Stimulated activated naive CD8-positive, alpha-beta T cell treated with anti-CD3 and anti-CD28 coated beads, Interleukin-15, Interleukin-2, amounts not matched to agents 100 ng/mL and 50 ng/mL, for 24 hours (primary cell): Measurements from ENCODE around the gene NPSR1.
"Not testable (repeated sequence)": the region's sequence is repeated elsewhere in the genome, so short reads cannot be mapped to it uniquely, and the experiment has no call there.

Experiments
- H3K27ac Mint-ChIP-seq: one replicate; pipeline ENCODE4 v1.8.0; 2021; ENCODE audit warnings: mild to moderate bottlenecking, mixed read lengths
- H3K27me3 Mint-ChIP-seq: one replicate; pipeline ENCODE4 v1.8.0; 2021; ENCODE audit warnings: mixed read lengths
- H3K36me3 Mint-ChIP-seq: one replicate; pipeline ENCODE4 v1.8.0; 2021; ENCODE audit warnings: low read depth, mixed read lengths
- H3K4me1 Mint-ChIP-seq: one replicate; pipeline ENCODE4 v1.8.0; 2021; ENCODE audit warnings: low read depth, mixed read lengths
- H3K4me3 Mint-ChIP-seq: one replicate; pipeline ENCODE4 v1.8.0; 2021; ENCODE audit warnings: mild to moderate bottlenecking, mixed read lengths
- H3K9me3 Mint-ChIP-seq: one replicate; pipeline ENCODE4 v1.8.0; 2021; ENCODE audit warnings: mixed read lengths

NPSR1 gene

GRCh38 chr7:34758111-34758601 lies 100.1 kb downstream of the NPSR1 start:
- H3K4me3 Mint-ChIP-seq, result no peak overlapping the region
- H3K27ac Mint-ChIP-seq, result no peak overlapping the region
- no peaks in the 10 kb centered on the region for H3K4me1 Mint-ChIP-seq
- peaks cover 10% of the 10 kb centered on the region for H3K27me3 Mint-ChIP-seq
- H3K9me3 Mint-ChIP-seq, result no peaks in the 10 kb centered on the region
- no peaks in the 10 kb centered on the region for H3K36me3 Mint-ChIP-seq

DNA sequence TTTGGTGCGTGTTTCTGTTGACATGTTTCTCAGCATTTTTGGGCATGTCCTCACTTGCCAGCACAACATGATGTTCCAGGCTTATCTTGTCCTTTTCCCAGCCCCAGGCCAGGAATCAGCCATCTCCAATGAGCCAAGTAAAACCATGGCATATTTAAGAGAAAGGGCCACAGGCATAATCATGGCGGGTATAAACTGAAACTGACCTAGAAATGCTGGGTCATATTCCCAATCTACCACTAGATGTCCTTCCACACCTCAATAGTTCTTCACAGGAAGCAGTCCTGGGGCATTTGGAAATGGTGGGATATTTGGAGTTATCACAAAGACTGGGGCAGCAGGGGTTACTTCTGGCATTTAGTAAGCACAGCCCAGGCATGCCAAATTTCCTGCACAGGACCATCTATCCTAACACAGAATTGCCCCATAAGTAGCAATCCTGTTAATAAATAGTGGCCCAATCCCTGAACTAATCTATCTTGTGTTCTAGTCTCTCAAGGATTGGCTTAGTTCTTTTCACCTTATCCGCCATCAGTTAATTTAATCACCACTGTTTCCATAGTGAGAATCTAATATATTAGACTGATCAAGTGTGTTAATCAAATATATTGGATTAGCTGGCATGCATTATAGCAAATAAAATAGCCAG lies 101.6 kb downstream of the NPSR1 start:
- Mint-ChIP-seq H3K27ac (no peak overlapping the region), H3K4me1 (no peaks in the 10 kb centered on the region)

DNA sequence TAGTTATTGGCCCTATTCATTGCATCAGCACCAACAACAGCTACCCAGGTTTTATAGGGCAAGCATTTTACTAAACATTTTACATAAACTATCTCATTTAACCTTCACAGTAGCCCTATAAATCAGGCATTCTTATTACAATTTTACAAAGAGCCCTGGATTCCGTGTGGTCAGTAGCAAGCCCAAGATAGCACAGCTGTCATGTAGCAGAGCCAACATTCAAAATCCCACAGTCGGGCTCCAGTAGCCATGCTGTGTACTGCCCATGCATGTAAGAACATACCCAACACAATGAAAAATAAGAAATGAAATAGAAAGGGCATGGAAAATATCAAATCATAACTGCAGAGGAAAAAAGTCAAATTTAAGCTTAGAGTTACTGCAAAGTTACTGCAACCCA lies 102.3 kb downstream of the NPSR1 start:
- H3K27ac Mint-ChIP-seq, result no peak overlapping the region
- H3K27me3 Mint-ChIP-seq, result peaks cover 10% of the 10 kb centered on the region
- no peak overlapping the region for H3K4me3 Mint-ChIP-seq
- no peaks in the 10 kb centered on the region for H3K4me1 Mint-ChIP-seq
- no peaks in the 10 kb centered on the region for H3K36me3 Mint-ChIP-seq
- no peaks in the 10 kb centered on the region for H3K9me3 Mint-ChIP-seq

More for the DNA sequence above, 101.6 kb downstream of the NPSR1 start:
- no peaks in the 10 kb centered on the region for H3K36me3 Mint-ChIP-seq
- peaks cover 10% of the 10 kb centered on the region for H3K27me3 Mint-ChIP-seq
- H3K9me3 Mint-ChIP-seq, result no peaks in the 10 kb centered on the region
- no peak overlapping the region for H3K4me3 Mint-ChIP-seq

GRCh38 chr7:34761206-34761605 lies 103.2 kb downstream of the NPSR1 start:
- Mint-ChIP-seq H3K36me3 (no peaks in the 10 kb centered on the region), H3K9me3 (no peaks in the 10 kb centered on the region), H3K27ac (no peak overlapping the region)

GRCh38 chr7:34761627-34762026 lies 103.6 kb downstream of the NPSR1 start:
- no peaks in the 10 kb centered on the region for H3K4me1 Mint-ChIP-seq
- H3K27ac Mint-ChIP-seq, result no peak overlapping the region
- no peaks in the 10 kb centered on the region for H3K36me3 Mint-ChIP-seq
- no peak overlapping the region for H3K4me3 Mint-ChIP-seq
- H3K9me3 Mint-ChIP-seq, result no peaks in the 10 kb centered on the region
- H3K27me3 Mint-ChIP-seq, result peaks cover 10% of the 10 kb centered on the region

More at GRCh38 chr7:34761206-34761605, 103.2 kb downstream of the NPSR1 start:
- peaks cover 10% of the 10 kb centered on the region for H3K27me3 Mint-ChIP-seq
- no peaks in the 10 kb centered on the region for H3K4me1 Mint-ChIP-seq
- no peak overlapping the region for H3K4me3 Mint-ChIP-seq

DNA sequence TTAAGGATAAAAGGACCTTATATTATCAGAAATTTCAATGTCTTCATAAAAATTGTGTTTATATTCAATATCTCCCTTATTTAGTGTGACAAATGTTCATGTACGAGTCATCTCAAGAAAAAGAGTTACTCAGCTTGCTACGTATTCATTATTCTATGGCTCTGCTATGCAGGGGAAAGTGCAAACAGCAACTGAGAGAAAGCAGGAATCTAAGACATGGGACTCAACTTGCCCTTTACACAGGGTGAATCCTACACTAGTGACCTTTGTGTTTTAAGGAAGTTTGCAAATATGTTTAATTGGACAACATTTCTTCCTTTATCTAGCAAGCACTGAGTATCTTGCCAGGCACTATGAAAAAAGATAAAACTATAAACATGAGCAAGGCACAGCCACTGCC lies 104.7 kb downstream of the NPSR1 start:
- no peaks in the 10 kb centered on the region for H3K4me1 Mint-ChIP-seq
- no peak overlapping the region for H3K4me3 Mint-ChIP-seq
- no peaks in the 10 kb centered on the region for H3K36me3 Mint-ChIP-seq
- H3K9me3 Mint-ChIP-seq, result no peaks in the 10 kb centered on the region
- peaks cover 7% of the 10 kb centered on the region for H3K27me3 Mint-ChIP-seq
- H3K27ac Mint-ChIP-seq, result no peak overlapping the region

DNA sequence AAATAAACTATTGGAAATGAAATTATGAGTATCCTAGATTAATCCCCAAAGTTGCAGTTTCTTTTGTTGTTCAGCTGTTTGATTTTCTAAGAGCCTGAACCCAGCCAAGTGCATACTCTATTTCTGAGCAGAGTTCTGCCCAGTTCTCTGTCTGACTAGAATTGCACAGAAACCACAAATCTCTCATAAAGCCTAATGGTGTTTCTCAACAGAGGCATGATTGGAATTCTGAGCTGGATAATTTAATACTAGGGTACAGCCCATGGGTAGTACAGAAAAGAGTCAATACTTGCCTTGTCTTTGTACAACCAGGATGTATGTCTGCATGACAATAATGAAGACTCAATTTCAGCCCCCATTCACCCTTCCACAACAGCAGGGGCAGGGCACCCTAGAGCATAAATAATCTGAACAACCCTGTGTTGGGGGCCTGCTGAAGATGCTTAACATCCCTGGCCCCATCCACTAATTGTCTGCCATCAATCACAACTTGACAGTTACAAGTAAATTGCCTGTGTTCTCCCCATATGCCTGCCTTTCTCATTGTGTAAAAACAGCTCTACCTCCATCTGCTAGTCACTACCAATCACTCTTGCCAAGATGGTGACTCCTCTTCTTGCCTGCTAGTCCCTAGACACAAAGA lies 114.4 kb downstream of the NPSR1 start:
- no peak overlapping the region for H3K27ac Mint-ChIP-seq
- H3K4me1 Mint-ChIP-seq, result no peaks in the 10 kb centered on the region
- H3K9me3 Mint-ChIP-seq, result peaks cover 12% of the 10 kb centered on the region
- no peak overlapping the region for H3K4me3 Mint-ChIP-seq
- H3K27me3 Mint-ChIP-seq, result no peaks in the 10 kb centered on the region
- no peaks in the 10 kb centered on the region for H3K36me3 Mint-ChIP-seq

- Mint-ChIP-seq H3K27ac (no peak overlapping the region), H3K4me1 (no peaks in the 10 kb centered on the region), H3K36me3 (no peaks in the 10 kb centered on the region), H3K9me3 (peaks cover 22% of the 10 kb centered on the region), H3K4me3 (no peak overlapping the region), H3K27me3 (no peaks in the 10 kb centered on the region)
These were observed 118.8 kb downstream of the NPSR1 start for GRCh38 chr7:34776748-34777358.

DNA sequence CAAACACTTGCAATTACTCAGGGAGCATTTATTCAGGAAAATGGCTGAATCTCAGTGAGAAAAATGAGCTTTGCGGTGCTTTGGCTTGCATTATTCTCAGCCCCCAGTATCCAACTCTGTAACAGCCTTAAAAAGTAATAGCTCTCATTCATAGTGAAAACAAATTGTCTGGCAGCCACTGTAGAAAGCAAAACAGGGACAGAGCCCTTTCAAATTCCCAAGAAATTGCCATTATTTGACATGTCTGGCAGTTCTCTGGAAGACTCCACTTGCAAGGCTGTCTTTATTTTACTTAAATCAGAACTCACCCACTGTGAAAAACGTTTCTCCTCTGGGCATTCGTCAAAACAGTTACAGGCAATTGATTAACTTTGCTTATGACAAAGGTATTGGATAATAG lies 122.5 kb downstream of the NPSR1 start:
- peaks cover 31% of the 10 kb centered on the region for H3K9me3 Mint-ChIP-seq
- no peaks in the 10 kb centered on the region for H3K27me3 Mint-ChIP-seq
- no peaks in the 10 kb centered on the region for H3K4me1 Mint-ChIP-seq
- no peaks in the 10 kb centered on the region for H3K36me3 Mint-ChIP-seq
- no peak overlapping the region for H3K27ac Mint-ChIP-seq
- H3K4me3 Mint-ChIP-seq, result no peak overlapping the region

DNA sequence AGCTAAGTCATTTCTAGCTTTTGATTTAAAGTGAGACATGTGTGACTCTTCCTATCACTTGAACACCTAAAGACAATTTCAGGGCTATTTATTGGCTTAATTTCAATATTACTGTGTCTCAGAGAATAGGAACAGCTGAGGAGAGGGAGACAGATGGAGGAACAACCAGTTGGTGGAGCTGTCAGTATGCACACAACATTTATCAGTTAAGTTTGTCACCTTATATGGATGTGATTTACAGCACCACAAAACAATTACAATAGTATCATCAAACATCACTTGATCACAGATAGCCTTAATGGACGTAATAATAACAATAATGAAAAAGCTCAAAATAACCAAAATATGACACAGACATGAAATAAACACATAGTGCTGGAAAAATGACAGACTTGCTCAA lies 129.6 kb downstream of the NPSR1 start:
- Mint-ChIP-seq H3K36me3 (no peaks in the 10 kb centered on the region), H3K4me1 (no peaks in the 10 kb centered on the region), H3K9me3 (peaks cover 28% of the 10 kb centered on the region), H3K4me3 (no peak overlapping the region), H3K27ac (no peak overlapping the region), H3K27me3 (peaks cover 7% of the 10 kb centered on the region)

DNA sequence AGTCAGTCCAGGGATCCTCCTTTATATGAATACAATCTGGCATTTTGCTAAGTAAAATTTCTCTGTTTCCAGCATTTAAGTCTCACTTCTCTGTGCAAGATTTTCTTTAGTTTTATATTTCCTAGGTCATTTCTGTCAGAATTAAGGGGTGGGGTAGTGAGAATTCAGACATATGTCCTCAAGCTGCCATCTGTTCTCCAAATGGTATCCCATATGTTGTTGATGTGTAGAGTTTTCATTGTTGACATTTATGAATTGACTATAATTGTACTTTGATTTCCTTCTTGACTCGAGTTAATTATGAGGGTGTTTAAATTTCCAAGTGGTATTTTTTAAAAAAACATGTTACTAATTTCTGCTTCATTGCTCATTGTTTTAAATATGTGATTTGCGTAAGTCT lies 148.8 kb downstream of the NPSR1 start:
- H3K4me3 Mint-ChIP-seq, result no peak overlapping the region
- no peaks in the 10 kb centered on the region for H3K4me1 Mint-ChIP-seq
- H3K27ac Mint-ChIP-seq, result no peak overlapping the region

DNA sequence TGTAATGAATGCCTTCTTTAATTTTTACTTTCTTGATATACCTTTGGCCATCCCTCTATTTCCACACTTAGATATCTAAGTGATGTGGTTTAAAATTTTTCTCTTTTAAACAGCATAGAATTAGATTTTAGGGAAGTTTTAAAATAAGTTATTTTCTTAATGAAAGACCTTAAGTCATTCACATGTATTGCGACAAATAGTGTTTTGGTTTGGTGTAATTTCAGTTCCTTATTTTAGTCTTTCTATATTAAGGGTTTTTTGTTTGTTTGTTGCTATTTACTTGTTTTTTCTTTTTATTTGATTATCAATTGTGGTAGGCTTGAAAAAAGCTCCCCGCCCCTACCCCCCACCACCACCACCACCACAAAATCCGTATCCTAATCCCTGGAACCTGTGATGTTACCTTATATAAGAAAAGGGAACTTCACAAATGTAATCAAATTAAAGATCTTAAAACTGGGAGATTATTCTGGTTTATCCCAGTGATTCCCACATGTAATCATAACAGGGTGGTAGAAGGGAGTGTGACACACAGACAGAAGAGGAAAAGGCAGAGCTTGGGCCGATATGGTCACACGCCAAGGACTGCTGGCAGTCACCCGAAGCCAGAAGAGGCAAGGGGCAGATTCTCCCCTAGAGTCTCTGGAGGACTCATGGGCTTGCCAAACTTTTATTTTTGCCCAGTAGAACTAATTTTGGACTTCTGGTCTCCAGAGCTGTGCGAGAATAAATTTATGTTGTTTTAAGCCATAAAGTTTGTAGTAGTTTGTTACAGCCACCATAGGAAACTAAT lies 149.7 kb downstream of the NPSR1 start:
- H3K4me3 Mint-ChIP-seq, result no peak overlapping the region
- H3K9me3 Mint-ChIP-seq, result no peaks in the 10 kb centered on the region
- H3K4me1 Mint-ChIP-seq, result no peaks in the 10 kb centered on the region
- no peaks in the 10 kb centered on the region for H3K36me3 Mint-ChIP-seq
- H3K27ac Mint-ChIP-seq, result no peak overlapping the region
- peaks cover 11% of the 10 kb centered on the region for H3K27me3 Mint-ChIP-seq

More for the DNA sequence above, 148.8 kb downstream of the NPSR1 start:
- Mint-ChIP-seq H3K9me3 (no peaks in the 10 kb centered on the region), H3K27me3 (peaks cover 11% of the 10 kb centered on the region), H3K36me3 (no peaks in the 10 kb centered on the region)

DNA sequence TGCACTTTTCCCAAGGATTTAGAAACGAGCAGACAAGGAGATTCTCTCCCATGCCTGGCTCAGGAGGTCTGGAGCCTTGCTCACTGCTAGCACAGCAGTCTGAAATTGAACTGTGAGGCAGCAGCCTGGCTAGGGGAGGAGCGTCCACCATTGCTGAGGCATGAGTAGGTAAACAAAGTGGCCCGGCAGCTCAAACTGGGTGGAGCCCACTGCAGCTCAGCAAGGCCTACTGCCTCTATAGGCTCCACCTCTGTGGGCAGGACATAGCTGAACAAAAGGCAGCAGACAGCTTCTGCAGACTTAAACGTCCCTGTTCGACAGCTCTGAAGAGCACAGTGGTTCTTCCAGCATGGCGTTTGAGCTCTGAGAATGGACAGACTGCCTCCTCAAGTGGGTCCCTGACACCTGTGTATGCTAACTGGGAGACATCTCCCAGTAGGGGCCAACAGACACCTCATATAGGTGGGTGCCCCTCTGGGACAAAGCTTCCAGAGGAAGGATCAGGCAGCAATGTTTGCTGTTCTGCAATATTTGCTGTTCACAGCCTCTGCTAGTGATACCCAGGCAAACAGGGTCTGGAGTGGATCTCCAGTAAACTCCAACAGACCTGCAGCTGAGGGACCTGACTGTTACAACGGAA lies 156.3 kb downstream of the NPSR1 start:
- H3K27me3 Mint-ChIP-seq, result peaks cover 13% of the 10 kb centered on the region
- H3K9me3 Mint-ChIP-seq, H3K4me1 Mint-ChIP-seq, H3K36me3 Mint-ChIP-seq, H3K4me3 Mint-ChIP-seq, H3K27ac Mint-ChIP-seq: not testable (repeated sequence)

GRCh38 chr7:34821932-34822558 lies 164.0 kb downstream of the NPSR1 start:
- Mint-ChIP-seq H3K4me1 (no peaks in the 10 kb centered on the region), H3K9me3 (no peaks in the 10 kb centered on the region), H3K4me3 (no peak overlapping the region), H3K36me3 (no peaks in the 10 kb centered on the region), H3K27me3 (no peaks in the 10 kb centered on the region), H3K27ac (no peak overlapping the region)
